GM21526 (cell line): Measurements from ENCODE around the gene MGLL.
A peak's percentile ranks its signal among the peaks of the same experiment; 100 is the strongest.

ENCODE experiments used
- ATAC-seq: cut with Tn5 transposase; IDR thresholded peaks from one replicate; pipeline ENCODE4 v1.9.1; 2021; ENCODE audit warnings: moderate library complexity; ENCODE audit not compliant: unreplicated experiment, low FRiP score

The MGLL gene

GRCh38 chr3:127761441-127761801, 60.9 kb downstream of the MGLL start:
- no peak for ATAC-seq

GRCh38 chr3:127760791-127761440, 61.4 kb downstream of the MGLL start:
- ATAC-seq, result no peak

GRCh38 chr3:127760361-127760760, 62.0 kb downstream of the MGLL start:
- no peak for ATAC-seq

- ATAC-seq, result no peak
Observed at GRCh38 chr3:127759826-127760225, 62.5 kb downstream of the MGLL start.

- ATAC-seq, result no peak
Observed at GRCh38 chr3:127758013-127758412, 64.3 kb downstream of the MGLL start.

- ATAC-seq, result no peak
Observed at GRCh38 chr3:127755305-127755681, 67.0 kb downstream of the MGLL start.

- ATAC-seq, result no peak
Observed at GRCh38 chr3:127754411-127755304, 67.7 kb downstream of the MGLL start.

GRCh38 chr3:127753898-127754410, 68.4 kb downstream of the MGLL start:
- ATAC-seq, result no peak

- ATAC-seq, result no peak
Observed at GRCh38 chr3:127753338-127753737, 69.0 kb downstream of the MGLL start.

GRCh38 chr3:127751782-127752181, 70.5 kb downstream of the MGLL start:
- ATAC-seq, result no peak

GRCh38 chr3:127751163-127751621, 71.1 kb downstream of the MGLL start:
- no peak for ATAC-seq

- peak; percentile 32 for ATAC-seq
Observed at GRCh38 chr3:127750226-127751031, 71.9 kb downstream of the MGLL start.

GRCh38 chr3:127749787-127750225, 72.5 kb downstream of the MGLL start:
- ATAC-seq, result no peak

- no peak for ATAC-seq
Observed at GRCh38 chr3:127749361-127749760, 73.0 kb downstream of the MGLL start.

GRCh38 chr3:127748754-127749327, 73.5 kb downstream of the MGLL start:
- no peak for ATAC-seq

- ATAC-seq, result no peak
Observed at GRCh38 chr3:127747751-127748521, 74.4 kb downstream of the MGLL start.

GRCh38 chr3:127747066-127747465, 75.2 kb downstream of the MGLL start:
- ATAC-seq, result no peak

- no peak for ATAC-seq
Observed at GRCh38 chr3:127746400-127747057, 75.8 kb downstream of the MGLL start.
